LHCN-M2 (cell line): ENCODE data around the gene DNMT3A. TPM values are rescaled to one million over a fixed set of nuclear protein-coding genes. Genes with fewer than 3 reads are reported as not detected.

Experiments used
- DNase-seq: peaks from one replicate; pipeline ENCODE4 v3.0.0-alpha.2; 2012; ENCODE audit warnings: low read depth
- total RNA-seq: library from RNA; depleted of rRNA; stranded (reverse); fragments of >200 nt; gene quantifications from 2 replicates; pipeline ENCODE4 v1.2.3, GENCODE V29; 2014

DNMT3A gene
- total RNA-seq, 1 experiment from 2014 or later: 5.0 TPM

GRCh38 chr2:25328152-25329085 lies 13.3 kb downstream of the DNMT3A start:
- no peak for DNase-seq

DNA sequence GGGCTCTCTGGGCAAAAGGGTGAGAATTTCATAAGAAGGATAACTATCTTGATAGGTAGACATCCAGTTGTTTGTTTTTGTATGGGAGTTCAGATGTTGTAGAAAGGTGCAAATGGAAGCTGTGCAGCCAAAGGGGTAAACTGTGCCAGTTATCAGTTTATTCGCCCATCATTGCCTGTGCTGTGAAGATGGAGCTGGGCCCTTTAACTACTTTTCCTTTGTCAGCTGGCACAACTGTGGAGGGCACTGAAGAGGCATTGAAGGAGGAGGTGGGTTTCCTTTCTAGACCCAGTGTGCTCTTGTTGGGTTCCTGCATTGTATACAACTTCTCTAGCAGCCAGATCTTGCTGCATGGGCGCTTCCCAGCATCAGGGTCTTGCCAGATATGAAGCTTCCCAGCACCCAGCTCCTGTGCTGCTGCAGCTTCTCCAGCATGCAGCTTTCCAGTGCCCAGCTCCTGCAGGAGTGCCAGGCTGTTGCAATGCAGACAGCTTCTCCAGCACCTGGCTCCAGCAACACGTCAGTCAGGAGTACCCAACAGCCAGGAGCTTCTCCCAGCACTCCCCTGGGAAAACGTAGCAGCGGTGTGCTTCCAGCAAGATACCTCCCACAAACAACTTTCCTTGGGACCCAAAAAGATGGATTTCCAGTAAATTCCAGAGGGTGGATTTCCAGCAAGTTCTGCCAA lies 15.3 kb downstream of the DNMT3A start:
- DNase-seq: no peak

- peak; percentile 63 for DNase-seq
Measured at GRCh38 chr2:25324905-25325592, 16.7 kb downstream of the DNMT3A start.

GRCh38 chr2:25324251-25324650 lies 17.5 kb downstream of the DNMT3A start:
- no peak for DNase-seq

GRCh38 chr2:25323610-25324189 lies 18.0 kb downstream of the DNMT3A start:
- DNase-seq: no peak

DNA sequence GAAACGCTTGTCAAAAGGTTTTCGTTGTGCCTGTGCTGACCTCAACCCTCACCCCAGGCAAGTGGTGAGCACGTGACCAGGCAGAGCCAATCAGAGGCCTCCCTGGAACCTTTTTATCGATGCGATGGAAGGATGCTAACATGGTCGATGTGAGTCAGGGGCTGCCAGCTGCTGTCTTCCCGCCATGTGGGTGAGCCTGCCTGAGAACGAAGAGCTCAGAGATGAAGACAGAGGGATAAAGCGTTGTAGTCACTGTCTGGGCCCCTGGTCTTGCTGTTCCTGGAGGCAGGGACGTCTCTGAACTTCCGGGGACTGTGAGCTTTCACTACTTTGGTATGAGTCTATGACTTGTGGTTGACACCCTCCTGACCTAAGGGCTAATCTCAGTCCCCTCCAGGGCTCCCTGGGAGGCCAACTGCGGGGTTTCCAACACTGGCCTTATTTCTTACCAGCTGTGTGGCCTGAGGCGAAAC lies 18.6 kb downstream of the DNMT3A start:
- peak; percentile 43 for DNase-seq

DNA sequence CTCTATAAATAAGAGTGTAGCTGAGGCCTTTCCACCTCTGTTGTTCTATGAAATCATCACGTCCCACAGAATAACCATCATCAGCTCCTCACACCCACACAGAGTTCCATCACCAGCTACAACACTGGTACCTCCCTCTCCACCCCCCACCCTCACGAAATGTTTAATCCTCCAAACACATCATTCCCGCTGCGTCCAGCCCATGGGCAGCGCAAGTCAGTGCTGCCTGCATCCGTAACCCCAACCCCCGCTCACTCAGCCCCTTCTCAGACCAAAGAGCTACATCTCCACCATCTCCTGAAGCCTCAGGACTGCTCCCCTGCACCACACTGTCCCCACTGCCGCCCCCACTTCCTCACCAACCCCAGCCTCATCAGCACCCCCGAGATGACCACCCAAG lies 19.4 kb downstream of the DNMT3A start:
- DNase-seq: no peak

DNA sequence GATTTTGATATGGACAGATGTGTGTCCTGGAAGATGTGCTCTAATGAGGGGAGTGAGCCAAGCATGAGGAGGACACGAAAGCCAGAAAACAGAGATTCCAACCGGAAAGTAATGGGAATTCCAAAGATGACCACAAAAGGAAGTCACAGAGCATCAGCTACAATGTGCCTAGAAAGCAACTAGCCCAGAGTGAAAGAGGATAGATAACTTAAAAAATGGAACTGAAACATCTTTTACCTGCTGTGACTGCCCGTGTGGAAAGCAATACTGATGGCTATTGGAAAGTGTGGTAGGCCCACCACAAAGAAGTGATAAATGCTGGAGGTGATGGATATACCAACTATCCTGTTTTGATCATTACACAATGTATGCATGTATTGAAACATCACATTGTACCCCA lies 21.6 kb downstream of the DNMT3A start:
- DNase-seq: no peak

GRCh38 chr2:25316101-25316500 lies 25.6 kb downstream of the DNMT3A start:
- no peak for DNase-seq

DNA sequence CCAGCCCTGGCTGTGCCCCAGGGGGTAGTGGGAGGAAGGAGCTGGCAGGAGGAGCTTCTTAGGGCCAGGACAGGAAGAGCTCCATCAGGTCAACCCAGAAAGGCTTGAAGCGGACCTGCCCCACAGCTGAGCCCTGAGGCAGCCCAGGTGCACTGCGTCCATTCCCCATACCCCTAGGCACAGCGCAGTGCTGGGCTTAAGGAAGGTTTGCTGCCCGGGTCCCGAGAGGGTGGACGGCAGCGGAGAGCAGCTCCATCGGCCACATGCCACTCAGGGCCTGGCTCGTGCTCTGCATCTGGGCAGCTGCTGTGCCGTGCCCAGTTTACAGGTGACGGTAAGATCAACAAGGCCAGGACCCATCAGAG lies 26.4 kb downstream of the DNMT3A start:
- no peak for DNase-seq

DNA sequence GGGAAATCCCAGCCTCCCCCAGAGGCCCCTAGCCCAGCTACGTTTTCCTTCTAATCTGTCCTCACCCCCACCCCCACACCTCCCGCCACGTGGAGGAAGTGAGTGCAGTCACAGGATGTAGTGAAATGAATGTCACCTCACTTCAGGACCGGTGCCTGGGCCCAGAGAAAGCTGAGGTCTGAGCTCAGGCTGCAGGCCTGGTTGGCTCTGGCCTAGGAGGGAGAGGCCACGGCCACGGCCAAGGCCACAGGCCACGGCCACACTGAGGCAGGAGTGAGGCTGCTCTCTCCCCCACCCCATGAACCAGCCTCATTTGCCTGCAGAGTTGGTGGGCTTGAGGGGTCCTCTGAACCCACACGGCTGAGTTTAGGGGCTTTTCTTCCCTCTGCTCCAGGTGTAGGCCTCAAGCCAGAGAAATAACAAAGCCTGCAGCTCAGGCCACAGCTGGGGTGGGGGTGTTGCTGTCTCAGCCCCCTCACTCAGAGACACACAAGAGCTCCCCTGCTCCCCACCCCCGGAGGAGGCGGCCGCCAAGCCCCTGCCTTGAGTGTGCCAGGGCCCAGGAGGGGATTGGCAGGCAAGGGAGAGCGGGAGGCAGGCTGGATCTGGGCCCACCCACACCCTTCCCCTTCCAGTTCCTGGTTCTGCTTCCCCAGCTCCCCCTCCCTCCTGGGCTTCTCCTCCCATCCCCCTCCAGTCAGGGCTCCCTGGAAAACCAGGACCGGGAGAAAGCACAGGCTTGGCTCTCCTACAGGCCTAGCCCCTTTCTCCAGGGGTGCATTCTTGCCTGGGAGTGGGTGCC lies 27.0 kb downstream of the DNMT3A start:
- no peak for DNase-seq

GRCh38 chr2:25313711-25314513 lies 27.8 kb downstream of the DNMT3A start:
- DNase-seq: no peak

GRCh38 chr2:25312958-25313710 lies 28.6 kb downstream of the DNMT3A start:
- DNase-seq: no peak

DNA sequence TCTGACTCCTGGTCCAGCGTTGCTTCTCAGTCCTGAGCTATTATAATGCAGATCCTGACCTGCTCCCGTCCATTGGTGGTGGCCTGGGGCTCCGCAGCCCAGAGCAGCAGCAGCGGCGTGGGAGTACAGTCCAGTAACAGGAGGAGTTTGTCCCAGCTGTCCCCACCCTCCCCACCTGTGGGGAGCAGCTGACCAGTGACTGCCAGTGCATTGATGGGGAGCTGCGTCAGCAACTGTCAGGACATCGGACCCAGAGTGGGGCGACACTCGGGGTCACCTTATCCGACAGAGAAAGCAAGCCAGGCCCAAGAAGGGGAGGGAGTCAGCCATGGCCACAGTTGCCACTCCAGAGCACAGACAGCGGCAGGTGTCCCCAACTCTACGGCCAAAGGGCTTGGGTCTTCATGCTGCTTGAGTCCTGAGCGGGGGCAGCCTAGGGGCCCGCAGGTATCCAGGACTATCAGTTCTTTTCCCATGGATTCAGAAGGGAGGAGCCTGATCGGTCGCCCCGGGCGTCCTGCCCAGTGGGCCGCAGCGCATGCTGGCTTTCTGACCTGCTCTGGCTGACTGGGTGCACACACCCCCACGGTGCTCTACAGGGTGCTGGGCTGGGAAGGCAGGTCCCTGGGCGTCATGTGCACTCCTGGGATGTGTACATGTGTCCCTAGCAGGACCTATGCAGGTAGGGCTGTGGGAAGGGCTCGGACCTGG lies 29.7 kb downstream of the DNMT3A start:
- no peak for DNase-seq

- DNase-seq: no peak
Measured at GRCh38 chr2:25310965-25311864, 30.5 kb downstream of the DNMT3A start.

DNA sequence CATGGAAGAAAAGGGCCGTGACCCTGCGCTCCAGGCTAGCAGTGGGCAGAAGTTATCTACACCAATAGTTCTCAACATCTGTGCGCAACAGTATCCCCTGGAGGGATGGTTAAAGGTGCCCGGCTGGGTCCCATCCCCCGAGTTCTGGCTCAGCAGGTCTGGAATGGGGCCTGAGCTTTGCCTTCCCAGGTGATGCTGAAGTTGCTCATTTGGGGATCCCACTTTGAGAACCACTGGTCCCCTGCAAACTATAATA lies 31.1 kb downstream of the DNMT3A start:
- no peak for DNase-seq

DNA sequence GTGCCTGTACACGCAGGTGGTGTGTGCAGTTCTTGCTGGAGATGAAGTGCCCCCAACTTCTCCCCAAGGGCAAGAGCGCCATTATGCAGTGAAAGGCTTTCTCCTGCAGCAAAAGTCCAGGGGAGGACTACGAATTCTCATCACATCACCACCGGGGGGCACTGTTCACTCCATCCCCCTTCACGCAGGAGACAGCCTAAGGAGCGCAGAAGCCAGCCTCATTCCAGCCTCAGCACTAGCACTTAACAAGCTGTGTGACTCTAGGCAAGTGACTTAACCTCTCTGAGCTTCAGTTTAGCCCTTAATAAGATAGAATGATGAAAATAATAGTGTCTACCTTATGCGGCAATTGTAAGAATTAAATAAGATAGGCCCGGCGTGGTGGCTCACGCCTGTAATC lies 32.3 kb downstream of the DNMT3A start:
- peak; percentile 53 for DNase-seq

GRCh38 chr2:25308599-25308998 lies 33.1 kb downstream of the DNMT3A start:
- no peak for DNase-seq
